Measurements from ENCODE around the gene NKX1-1.

- TF ChIP-seq CTCF (IDR thresholded peaks at IDR 0.05) (no peak), POLR2A (IDR thresholded peaks at IDR 0.05) (no peak)
These were observed 10.7 kb upstream of the NKX1-1 start for GRCh38 chr4:1416948-1417260.
